Left forelimb (tissue), 1 donor: ENCODE measurements around the gene CSF1.

Experiments used
- DNase-seq: peaks from one replicate; pipeline ENCODE4 v3.0.0-alpha.2; 2018; ENCODE audit warnings: low spot score

The CSF1 gene

GRCh38 chr1:109883248-109883955, 27.2 kb upstream of the CSF1 start:
- DNase-seq: no peak

GRCh38 chr1:109884242-109884891, 26.3 kb upstream of the CSF1 start:
- no peak for DNase-seq

- no peak for DNase-seq
These were observed 25.1 kb upstream of the CSF1 start for GRCh38 chr1:109885589-109885988.

GRCh38 chr1:109886827-109887226, 23.8 kb upstream of the CSF1 start:
- no peak for DNase-seq

GRCh38 chr1:109887271-109887670, 23.4 kb upstream of the CSF1 start:
- DNase-seq: no peak

GRCh38 chr1:109887884-109888283, 22.8 kb upstream of the CSF1 start:
- no peak for DNase-seq

GRCh38 chr1:109889094-109889493, 21.6 kb upstream of the CSF1 start:
- DNase-seq: no peak

GRCh38 chr1:109890115-109890953, 20.3 kb upstream of the CSF1 start:
- no peak for DNase-seq

GRCh38 chr1:109891930-109892329, 18.7 kb upstream of the CSF1 start:
- DNase-seq: no peak

- no peak for DNase-seq
These were observed 17.9 kb upstream of the CSF1 start for GRCh38 chr1:109892561-109893368.

- DNase-seq: no peak
These were observed 17.0 kb upstream of the CSF1 start for GRCh38 chr1:109893532-109894171.

GRCh38 chr1:109894823-109895719, 15.6 kb upstream of the CSF1 start:
- no peak for DNase-seq

GRCh38 chr1:109895720-109896504, 14.7 kb upstream of the CSF1 start:
- DNase-seq: no peak

GRCh38 chr1:109896681-109897080, 14.0 kb upstream of the CSF1 start:
- no peak for DNase-seq

- DNase-seq: no peak
These were observed 13.2 kb upstream of the CSF1 start for GRCh38 chr1:109897259-109897955.

GRCh38 chr1:109898842-109899241, 11.8 kb upstream of the CSF1 start:
- no peak for DNase-seq

- no peak for DNase-seq
These were observed 9.5 kb upstream of the CSF1 start for GRCh38 chr1:109901141-109901523.

- DNase-seq: no peak
These were observed 9.0 kb upstream of the CSF1 start for GRCh38 chr1:109901524-109902145.
